ENCODE results near the gene NDC80. TPM values are rescaled to one million over a fixed set of nuclear protein-coding genes. Genes with fewer than 3 reads are reported as not detected.

The NDC80 gene
- total RNA-seq, 1 experiment from 2014 or later, result 43.0 TPM

- TF ChIP-seq SOX15 (CRISPR knock-in tag; IDR thresholded peaks at IDR 0.05) (no peak), ZNF512 (CRISPR knock-in tag; IDR thresholded peaks at IDR 0.05; ENCODE audit: borderline replicate concordance) (no peak), USF1 (CRISPR knock-in tag; IDR thresholded peaks at IDR 0.05) (no peak), ZNF121 (CRISPR knock-in tag; IDR thresholded peaks at IDR 0.05) (no peak), JAZF1 (CRISPR knock-in tag; IDR thresholded peaks at IDR 0.05) (no peak), ZNF138 (CRISPR knock-in tag; conservative IDR thresholded peaks at IDR 0.05) (no peak), ZNF423 (CRISPR knock-in tag; IDR thresholded peaks at IDR 0.05) (no peak), ZNF532 (CRISPR knock-in tag; IDR thresholded peaks at IDR 0.05; ENCODE audit: borderline replicate concordance) (no peak), NR1H2 (CRISPR knock-in tag; IDR thresholded peaks at IDR 0.05) (no peak), NFE2L1 (CRISPR knock-in tag; IDR thresholded peaks at IDR 0.05) (no peak)
- Mint-ChIP-seq H3K27ac (no peak overlapping the region), H3K36me3 (no peaks in the 10 kb centered on the region), H3K4me3 (peak overlapping the region; percentile 86; the same call in 1 of the 2 replicates), H3K4me1 (peaks cover 32% of the 10 kb centered on the region), H3K27me3 (ENCODE audit: low read depth) (peaks cover 69% of the 10 kb centered on the region), H3K9me3 (no peaks in the 10 kb centered on the region)
- POLR2A ChIA-PET, result no interaction called here
- ATAC-seq (no peak), DNase-seq (ENCODE audit: low spot score) (no peak)
- CTCF ChIA-PET, result no interaction called here
Observed at GRCh38 chr18:2653467-2653866, 82.1 kb downstream of the NDC80 start.

GRCh38 chr18:2654169-2654927, 83.0 kb downstream of the NDC80 start:
- ATAC-seq, result no peak
- ChIA-PET CTCF (no interaction called here), POLR2A (interaction anchor here (0.7 kb wide), 1 partner anchor 14 kb away, joined by 3 read pairs; no protein-coding TSS in a partner anchor)
- Mint-ChIP-seq H3K4me1 (peaks cover 32% of the 10 kb centered on the region), H3K4me3 (peak overlapping the region; percentile 86), H3K36me3 (no peaks in the 10 kb centered on the region), H3K9me3 (no peaks in the 10 kb centered on the region), H3K27me3 (ENCODE audit: low read depth) (peaks cover 65% of the 10 kb centered on the region), H3K27ac (no peak overlapping the region)
- no peak for DNase-seq (ENCODE audit: low spot score)
- TF ChIP-seq SMAD3 (CRISPR knock-in tag; IDR thresholded peaks at IDR 0.05; ENCODE audit: borderline replicate concordance), result no peak
- no peak for TF ChIP-seq ELF4 (CRISPR knock-in tag; IDR thresholded peaks at IDR 0.05; ENCODE audit: low read depth)
- TF ChIP-seq E2F4 (CRISPR knock-in tag; IDR thresholded peaks at IDR 0.05; ENCODE audit: borderline replicate concordance, low read depth), result no peak
- TF ChIP-seq AR (CRISPR knock-in tag; IDR thresholded peaks at IDR 0.05), result no peak
- no peak for TF ChIP-seq NR1H2 (CRISPR knock-in tag; IDR thresholded peaks at IDR 0.05)
- no peak for TF ChIP-seq ERG (CRISPR knock-in tag; IDR thresholded peaks at IDR 0.05)
- no peak for TF ChIP-seq PRDM15 (CRISPR knock-in tag; IDR thresholded peaks at IDR 0.05)
- TF ChIP-seq ZNF423 (CRISPR knock-in tag; IDR thresholded peaks at IDR 0.05), result no peak
- no peak for TF ChIP-seq SOX15 (CRISPR knock-in tag; IDR thresholded peaks at IDR 0.05)

Data from WTC11 (cell line).